AG04450 (cell line): ENCODE data around the gene HIRIP3. TPM values are rescaled to one million over a fixed set of nuclear protein-coding genes. Genes with fewer than 3 reads are reported as not detected.

Source experiments
- CTCF ChIA-PET: fragments of 300-600, 350-600 bp; formaldehyde crosslinking; extraction: SDS; loops from one replicate; lab custom pipeline; 2022; ENCODE audit warnings: antibody characterized with exemption, inconsistent platforms; lab: Charles Lee
- POLR2A ChIA-PET: fragments of 350-600 bp; formaldehyde crosslinking; extraction: SDS; loops from one replicate; lab custom pipeline; 2021; ENCODE audit warnings: antibody characterized with exemption, inconsistent platforms; lab: Yijun Ruan, JAX
- DNase-seq: peaks from one replicate; pipeline ENCODE4 v3.0.0-alpha.2; 2011; ENCODE audit warnings: low read depth, low spot score
- H3K27ac ChIP-seq: one replicate; pipeline ENCODE4 v1.5.1; 2012; ENCODE audit warnings: low read depth, low read length, control low read depth
- H3K27me3 ChIP-seq: one replicate; pipeline ENCODE4 v1.6.0; 2012; ENCODE audit warnings: low read length; ENCODE audit not compliant: control insufficient read depth, insufficient read depth
- H3K4me3 ChIP-seq: 2 replicates; pipeline ENCODE4 v1.5.1; 2011; ENCODE audit warnings: mild to moderate bottlenecking, low read depth, low read length, control low read depth
- H3K9me3 ChIP-seq: 2 replicates; pipeline ENCODE4 v1.5.1; 2012; ENCODE audit warnings: low read length; ENCODE audit not compliant: control insufficient read depth, insufficient read depth
- CTCF ChIP-seq: IDR thresholded peaks from 2 replicates; pipeline ENCODE4 v1.5.1; 2011; ENCODE audit warnings: low read depth, low read length, control low read depth, inconsistent platforms
- polyA plus RNA-seq: library from polyadenylated mRNA; depleted of rRNA; stranded (reverse); fragments of >200 nt; gene quantifications from 2 replicates; pipeline ENCODE4 v1.2.3, GENCODE V29; 2011

The HIRIP3 gene
- polyA plus RNA-seq, 1 experiment: 2.5 TPM

DNA sequence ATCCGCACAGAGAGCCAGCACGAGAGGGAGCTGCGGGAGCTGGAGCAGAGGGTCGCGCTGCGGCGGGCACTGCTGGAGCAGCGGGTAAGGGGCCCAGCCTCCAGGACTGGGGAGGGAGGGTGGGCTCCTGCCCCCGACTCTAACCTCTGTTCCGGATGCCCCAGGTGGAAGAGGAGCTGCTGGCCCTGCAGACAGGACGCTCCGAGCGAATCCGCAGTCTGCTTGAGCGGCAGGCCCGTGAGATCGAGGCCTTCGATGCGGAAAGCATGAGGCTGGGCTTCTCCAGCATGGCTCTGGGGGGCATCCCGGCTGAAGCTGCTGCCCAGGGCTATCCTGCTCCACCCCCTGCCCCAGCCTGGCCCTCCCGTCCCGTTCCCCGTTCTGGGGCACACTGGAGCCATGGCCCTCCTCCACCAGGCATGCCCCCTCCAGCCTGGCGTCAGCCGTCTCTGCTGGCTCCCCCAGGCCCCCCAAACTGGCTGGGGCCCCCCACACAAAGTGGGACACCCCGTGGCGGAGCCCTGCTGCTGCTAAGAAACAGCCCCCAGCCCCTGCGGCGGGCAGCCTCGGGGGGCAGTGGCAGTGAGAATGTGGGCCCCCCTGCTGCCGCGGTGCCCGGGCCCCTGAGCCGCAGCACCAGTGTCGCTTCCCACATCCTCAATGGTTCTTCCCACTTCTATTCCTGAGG lies 4.4 kb downstream of the HIRIP3 start:
- H3K9me3 ChIP-seq: no peaks in the 10 kb centered on the region; the same call in 1 of the 2 replicates
- no peak overlapping the region for H3K4me3 ChIP-seq
- no peaks in the 10 kb centered on the region for H3K27me3 ChIP-seq
- no peak overlapping the region for H3K27ac ChIP-seq
- ChIA-PET CTCF (no interaction called here), POLR2A (no interaction called here)
- no peak for DNase-seq
- TF ChIP-seq CTCF: no peak

- no peak for DNase-seq
- ChIA-PET CTCF (no interaction called here), POLR2A (no interaction called here)
- TF ChIP-seq CTCF: no peak
- Histone ChIP-seq H3K9me3 (no peaks in the 10 kb centered on the region; the same call in 1 of the 2 replicates), H3K27me3 (no peaks in the 10 kb centered on the region), H3K27ac (no peak overlapping the region), H3K4me3 (no peak overlapping the region)
Measured at GRCh38 chr16:29990034-29990433, 5.4 kb downstream of the HIRIP3 start.

- no peak overlapping the region for H3K4me3 ChIP-seq
- CTCF ChIA-PET: interaction anchor here (0.6 kb wide), 1 partner anchor 15 kb away, joined by 9 read pairs; no protein-coding TSS in a partner anchor
- no peak for DNase-seq
- H3K27ac ChIP-seq: no peak overlapping the region
- no peaks in the 10 kb centered on the region; the same call in 1 of the 2 replicates for H3K9me3 ChIP-seq
- H3K27me3 ChIP-seq: no peaks in the 10 kb centered on the region
- no peak for TF ChIP-seq CTCF
- POLR2A ChIA-PET: no interaction called here
Measured at GRCh38 chr16:29989111-29989858, 6.1 kb downstream of the HIRIP3 start.

- no peaks in the 10 kb centered on the region for H3K27me3 ChIP-seq
- H3K27ac ChIP-seq: no peak overlapping the region
- no peaks in the 10 kb centered on the region; the same call in 1 of the 2 replicates for H3K9me3 ChIP-seq
- no peak for TF ChIP-seq CTCF
- ChIA-PET CTCF (interaction anchor here (0.6 kb wide), 1 partner anchor 16 kb away, joined by 9 read pairs; no protein-coding TSS in a partner anchor), POLR2A (no interaction called here)
- no peak for DNase-seq
- H3K4me3 ChIP-seq: no peak overlapping the region
Measured at GRCh38 chr16:29988346-29989075, 6.9 kb downstream of the HIRIP3 start.
